NCI-H526 treated with DMSO at 0.1 percent for 48 hours (cell line): ENCODE data around the gene CACNA1D.
"Not testable (repeated sequence)": the region's sequence is repeated elsewhere in the genome, so short reads cannot be mapped to it uniquely, and the experiment has no call there.

ENCODE experiments used
- DNase-seq: peaks from one replicate; lab custom pipeline; 2025; lab: John Stamatoyannopoulos, UW

CACNA1D gene

GRCh38 chr3:53526704-53527055 is 32.3 kb downstream of the CACNA1D start:
- no peak for DNase-seq

DNA sequence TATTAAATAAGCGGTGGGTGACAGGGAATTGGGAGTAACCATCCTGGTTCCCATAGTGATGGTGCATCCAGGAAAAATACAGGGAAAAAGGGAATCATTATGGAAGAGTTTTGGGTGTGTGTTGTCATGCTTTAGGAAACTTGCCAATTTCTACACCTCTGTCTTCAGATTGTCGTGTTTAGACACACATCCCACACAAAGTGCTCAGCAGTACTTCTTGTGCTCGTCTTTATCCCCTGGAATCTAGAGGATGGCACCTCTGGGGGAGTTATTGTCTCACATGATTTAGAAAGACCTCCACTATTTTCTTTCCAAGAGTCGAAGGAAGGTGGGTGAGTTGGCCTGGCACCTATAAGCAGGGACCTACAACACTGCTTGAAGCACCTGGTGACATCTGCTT is 35.8 kb downstream of the CACNA1D start:
- no peak for DNase-seq

- peak; percentile 70 for DNase-seq
Measured at GRCh38 chr3:53531749-53532148, 37.3 kb downstream of the CACNA1D start.

GRCh38 chr3:53533472-53533871 is 39.1 kb downstream of the CACNA1D start:
- DNase-seq: no peak

GRCh38 chr3:53534216-53534615 is 39.8 kb downstream of the CACNA1D start:
- no peak for DNase-seq

- DNase-seq: no peak
Measured at GRCh38 chr3:53534676-53535400, 40.4 kb downstream of the CACNA1D start.

DNA sequence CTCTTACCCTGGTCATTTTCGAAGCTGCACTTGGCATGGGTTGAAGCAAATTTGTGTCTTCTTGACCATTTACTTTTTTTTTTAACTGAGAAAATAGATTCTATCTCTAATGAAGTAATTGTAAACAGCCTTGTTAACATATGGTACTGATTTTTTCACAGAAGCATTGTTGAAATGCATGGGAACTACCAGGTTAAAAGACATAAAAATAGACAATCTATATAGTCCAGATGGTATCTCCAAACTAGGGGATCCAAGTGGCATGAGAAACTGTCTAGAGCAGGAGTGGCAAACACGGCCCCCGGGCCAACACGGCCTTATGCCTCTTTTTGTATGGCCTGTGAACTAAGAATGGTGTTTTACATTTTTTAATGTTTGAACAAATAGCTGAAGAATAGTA is 41.9 kb downstream of the CACNA1D start:
- no peak for DNase-seq

DNA sequence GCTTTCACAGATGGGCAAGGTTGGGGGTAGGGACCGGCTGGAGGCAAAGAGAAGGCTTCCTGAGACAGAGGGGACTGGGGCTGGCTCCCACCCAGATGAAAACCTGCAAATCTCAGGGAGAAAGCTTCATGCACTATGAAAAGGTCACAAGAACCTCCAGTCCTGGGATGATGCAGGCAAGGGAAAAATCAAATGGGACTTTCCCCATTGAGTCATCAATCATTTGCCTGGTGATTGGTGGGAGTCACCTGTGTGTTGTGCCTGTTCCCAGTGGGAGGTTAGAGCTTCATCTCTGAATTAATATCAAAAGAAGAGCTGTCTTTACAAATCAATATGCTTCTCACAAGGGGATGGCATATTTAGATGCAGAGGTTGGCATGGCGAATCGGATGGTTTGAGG is 49.9 kb downstream of the CACNA1D start:
- no peak for DNase-seq

- no peak for DNase-seq
Measured at GRCh38 chr3:53545310-53545995, 51.0 kb downstream of the CACNA1D start.

DNA sequence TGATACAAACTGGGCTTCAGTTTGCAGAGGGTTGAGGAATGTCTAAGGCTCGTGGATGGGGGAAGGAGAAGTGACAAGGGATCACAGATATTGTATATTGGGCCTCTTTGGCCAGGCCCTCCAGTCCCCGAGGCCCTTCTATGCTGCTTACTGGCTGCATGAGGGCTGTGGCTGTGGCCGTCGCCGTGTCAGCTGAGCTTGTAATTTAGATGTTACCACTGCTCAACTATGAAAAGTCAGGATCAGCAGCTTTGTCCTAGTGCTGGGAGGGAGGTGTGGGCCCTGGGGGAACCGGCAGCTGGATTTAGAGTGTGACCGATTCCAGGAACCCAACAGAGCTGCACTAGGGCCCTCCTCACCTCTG is 51.6 kb downstream of the CACNA1D start:
- DNase-seq: no peak

DNA sequence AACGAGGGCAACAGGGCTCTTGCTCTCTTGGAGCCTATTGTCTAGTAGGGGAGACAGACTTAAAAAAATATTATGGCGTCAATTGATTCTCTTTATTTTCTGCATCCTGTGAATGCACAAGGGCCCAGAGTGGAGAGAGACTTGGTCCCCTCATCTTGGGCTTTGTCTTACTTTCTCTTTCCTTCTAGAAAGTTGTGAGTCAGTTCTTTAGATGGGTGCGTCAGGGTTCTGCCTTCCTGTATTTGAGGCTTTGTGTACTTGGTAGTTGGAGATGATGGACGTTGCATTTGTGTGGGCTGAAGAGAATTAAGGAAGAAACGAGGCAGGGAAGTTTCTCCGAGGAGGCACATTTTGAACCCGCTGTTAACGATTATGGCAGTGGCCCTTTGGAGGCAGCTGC is 52.9 kb downstream of the CACNA1D start:
- DNase-seq: no peak

DNA sequence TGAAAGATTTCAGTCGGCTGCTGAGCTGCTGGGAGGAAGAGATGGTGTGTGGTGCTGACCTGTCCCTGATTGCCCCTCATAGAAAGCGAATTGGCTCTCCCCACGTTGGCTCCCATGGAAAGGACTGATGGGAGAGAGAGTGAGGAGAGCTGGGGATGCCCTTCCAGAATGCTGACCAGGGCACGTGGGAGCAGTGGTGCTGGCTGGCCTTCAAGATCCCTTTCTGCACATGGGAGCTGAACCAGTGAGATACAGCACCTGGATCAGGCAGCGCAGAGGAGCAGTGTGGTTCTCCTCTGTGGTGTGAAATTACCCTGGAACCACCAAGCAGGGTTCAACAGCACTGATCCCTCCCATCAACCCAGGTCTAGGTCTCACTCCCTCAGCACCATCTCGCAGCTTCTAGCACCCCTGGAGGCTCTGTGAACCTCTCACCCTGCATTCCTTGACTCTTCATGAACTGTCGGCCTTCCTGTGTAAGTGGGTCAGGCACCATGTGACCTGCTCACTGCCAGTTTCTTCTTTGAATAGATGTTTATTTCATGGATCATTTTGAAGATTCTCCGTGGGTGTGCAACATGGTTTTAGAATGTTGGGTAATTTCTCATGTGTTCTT is 55.7 kb downstream of the CACNA1D start:
- no peak for DNase-seq

- no peak for DNase-seq
Measured at GRCh38 chr3:53551324-53551723, 56.9 kb downstream of the CACNA1D start.

- DNase-seq: no peak
Measured at GRCh38 chr3:53552730-53553129, 58.3 kb downstream of the CACNA1D start.

DNA sequence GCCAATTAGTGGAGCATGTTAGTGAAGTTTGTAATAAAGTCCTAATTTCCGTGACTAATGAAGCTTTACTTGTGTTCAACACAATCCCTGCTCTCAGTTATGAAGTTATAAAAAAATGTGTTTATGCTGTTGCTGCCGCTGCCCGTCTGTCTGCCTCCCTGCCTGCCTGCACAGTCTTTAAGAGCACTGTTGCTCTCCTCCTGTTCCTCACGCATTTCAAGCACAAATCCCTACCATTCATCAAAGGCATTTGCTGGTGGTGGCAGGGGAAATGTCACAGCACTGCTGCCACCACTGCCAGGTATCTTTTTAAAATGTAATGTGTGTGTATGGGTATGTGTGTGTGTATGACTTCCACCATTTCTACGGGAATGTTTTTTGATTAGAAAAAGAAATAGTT is 58.8 kb downstream of the CACNA1D start:
- DNase-seq: no peak

DNA sequence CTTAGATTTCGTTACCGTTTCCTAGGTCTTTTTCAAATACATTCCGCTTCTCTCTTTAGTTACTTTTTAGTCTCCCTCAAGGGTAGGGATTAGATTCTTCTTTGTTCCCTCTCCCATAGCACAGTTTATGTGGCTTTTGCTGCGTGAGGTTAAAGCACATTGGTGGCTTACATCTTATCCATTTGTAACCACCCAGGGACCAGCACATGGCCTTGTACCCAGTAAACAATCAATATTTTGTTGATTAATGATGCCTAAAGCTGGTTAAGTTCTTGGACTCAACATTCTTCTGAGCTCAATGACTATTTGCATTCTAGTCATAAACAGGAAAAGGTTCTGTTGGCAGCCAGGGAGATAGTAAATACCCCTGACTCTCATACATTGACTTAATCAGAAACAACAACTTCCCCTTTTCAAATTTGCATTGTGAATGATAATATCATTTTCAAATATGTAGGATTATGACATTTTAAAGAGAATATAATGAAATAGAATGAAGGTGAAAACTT is 60.2 kb downstream of the CACNA1D start:
- DNase-seq: peak; percentile 3

GRCh38 chr3:53555068-53555588 is 60.7 kb downstream of the CACNA1D start:
- DNase-seq: no peak

GRCh38 chr3:53566461-53567145 is 72.2 kb downstream of the CACNA1D start:
- DNase-seq: no peak

DNA sequence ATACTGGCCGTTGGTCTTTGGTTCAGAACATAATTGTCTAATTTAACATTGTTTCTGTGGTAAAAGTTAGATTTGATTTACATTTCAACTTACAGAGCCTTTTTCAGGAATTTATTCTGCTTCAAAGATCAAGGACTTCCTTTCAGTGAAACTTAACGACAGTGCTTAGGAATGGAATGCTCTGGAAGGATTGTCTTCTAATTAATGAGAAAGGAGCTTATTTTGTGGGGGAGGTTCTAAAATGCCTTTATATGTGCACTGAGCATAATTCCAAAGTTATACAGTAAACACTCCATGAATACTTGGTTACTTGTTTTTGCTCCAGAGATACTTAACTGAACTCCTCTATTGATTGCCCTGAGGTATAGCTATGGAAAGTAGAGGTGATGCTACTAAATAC is 75.7 kb downstream of the CACNA1D start:
- DNase-seq: no peak

GRCh38 chr3:53570709-53571108 is 76.3 kb downstream of the CACNA1D start:
- no peak for DNase-seq

DNA sequence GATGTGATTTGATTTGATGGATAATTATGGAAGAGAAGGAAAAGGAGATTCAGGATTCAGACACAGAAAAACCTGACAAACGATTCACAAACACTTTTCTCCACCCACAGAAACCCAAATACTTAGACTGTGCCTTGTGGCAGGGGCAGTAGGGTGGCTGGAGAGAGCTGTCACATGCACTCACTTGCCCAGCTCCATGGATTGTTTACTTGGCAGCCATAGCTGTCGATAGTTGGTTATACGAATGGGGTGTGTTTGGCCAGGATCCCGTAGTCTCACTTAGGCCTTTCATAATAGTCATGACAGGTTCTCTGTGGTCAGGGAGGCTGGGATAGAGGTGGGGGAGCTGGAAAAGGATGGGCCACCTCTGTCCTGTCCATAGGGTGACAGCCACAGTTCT is 76.9 kb downstream of the CACNA1D start:
- DNase-seq: no peak

- not testable (repeated sequence) for DNase-seq
Measured at GRCh38 chr3:53572184-53572583, 77.8 kb downstream of the CACNA1D start.
